Pancreas (tissue), 10 donors: ENCODE data around the gene GBA2. TPM values are rescaled to one million over a fixed set of nuclear protein-coding genes. Genes with fewer than 3 reads are reported as not detected.

Source experiments
- ATAC-seq, 4 donors: fragments of 200-7000 bp; cut with Tn5 transposase; one replicate each; pipeline versions ENCODE4 v1.8.0 to v1.9.1; 2020; ENCODE audit warnings: mild to moderate bottlenecking in 4 of 4, moderate library complexity in 4 of 4
- DNase-seq, 6 donors: peaks; one replicate each; pipeline ENCODE4 v3.0.0-alpha.2; 2020
- FAIRE-seq: peaks from 2 replicates; lab custom pipeline; 2012; peaks lifted over from hg19 to GRCh38; lab: Jason Lieb, UNC
- H3K27ac ChIP-seq, 4 donors: fragments of 200-600 bp; sonication (generic); 1 replicate in 3 of 4; 2 replicates in 1 of 4; pipeline versions ENCODE4 v1.5.0 to v1.8.0; 2020
- H3K27me3 ChIP-seq, 4 donors: fragments of 200-600 bp; one replicate each; pipeline ENCODE4 v1.8.0; 2021
- H3K36me3 ChIP-seq, 3 donors: fragments of 200-600 bp; sonication (generic) in 1 of 3; one replicate each; pipeline versions ENCODE4 v1.5.0 to v1.8.0; 2020 to 2021
- H3K4me1 ChIP-seq, 3 donors: fragments of 200-600 bp; one replicate each; pipeline ENCODE4 v1.8.0; 2021
- H3K4me3 ChIP-seq, 4 donors: fragments of 200-600 bp; sonication (generic) in 2 of 4; one replicate each; pipeline versions ENCODE4 v1.5.0 to v1.8.0; 2020 to 2021
- H3K9me3 ChIP-seq, 4 donors: fragments of 200-600 bp; one replicate each; pipeline ENCODE4 v1.8.0; 2021
- CTCF ChIP-seq, 4 donors: fragments of 200-600 bp; sonication (generic) in 3 of 4; IDR thresholded peaks; one replicate each; pipeline versions ENCODE4 v1.5.0 to v1.8.0; 2021; ENCODE audit warnings: antibody characterized with exemption in 4 of 4
- WGBS, 2 donors: extraction: QIAGEN DNeasy Blood & Tissue Kit; methylation state at CpG; one replicate each; pipeline ENCODE4 v1.1.7; 2013; 5-methylcytosine and 5-hydroxymethylcytosine counted together
- intact Hi-C, 3 donors: fragments of 100-400 bp; cut with DNase I; formaldehyde crosslinking; loops; one replicate each; pipeline versions ENCODE4 v1.11.1 to v1.14.2; 2022
- polyA plus RNA-seq, 2 donors: library from polyadenylated mRNA; stranded (reverse); fragments of 200-250 nt; gene quantifications; one replicate each; pipeline ENCODE4 v1.2.3, GENCODE V29; 2013
- total RNA-seq, 6 donors: library from RNA; stranded (reverse); fragmentation: NEBNext Ultra II Directional in 4 of 6; extraction: Animal tissue kit (Norgen Biotek cat#: 25700) in 4 of 6; gene quantifications; one replicate each; pipeline versions ENCODE4 v1.2.1 to v1.2.4, GENCODE V29; 2021 to 2023
- donor health status: healthy with polysubstance abuse.
- donor health status: DM: no; HTN: no; CAD: no; lungs with moderate emphysema.
- donor health status: DM: no; HTN: no; CAD: no.
- donor health status: control.
- donor health status: control.
- donor health status: Bipolar disorder and iron deficiency.
- donor health status: DM: yes; HTN: yes; CAD: no.
- donor health status: DM: no; HTN: no; CAD: no.
- donor health status: DM: no; HTN: no; CAD: no.
- donor health status: DM: yes; HTN: yes; CAD: no.

GBA2 gene
- total and polyA plus RNA-seq, 8 donors, result 22.0 to 91.3 (median 34.4) TPM

DNA sequence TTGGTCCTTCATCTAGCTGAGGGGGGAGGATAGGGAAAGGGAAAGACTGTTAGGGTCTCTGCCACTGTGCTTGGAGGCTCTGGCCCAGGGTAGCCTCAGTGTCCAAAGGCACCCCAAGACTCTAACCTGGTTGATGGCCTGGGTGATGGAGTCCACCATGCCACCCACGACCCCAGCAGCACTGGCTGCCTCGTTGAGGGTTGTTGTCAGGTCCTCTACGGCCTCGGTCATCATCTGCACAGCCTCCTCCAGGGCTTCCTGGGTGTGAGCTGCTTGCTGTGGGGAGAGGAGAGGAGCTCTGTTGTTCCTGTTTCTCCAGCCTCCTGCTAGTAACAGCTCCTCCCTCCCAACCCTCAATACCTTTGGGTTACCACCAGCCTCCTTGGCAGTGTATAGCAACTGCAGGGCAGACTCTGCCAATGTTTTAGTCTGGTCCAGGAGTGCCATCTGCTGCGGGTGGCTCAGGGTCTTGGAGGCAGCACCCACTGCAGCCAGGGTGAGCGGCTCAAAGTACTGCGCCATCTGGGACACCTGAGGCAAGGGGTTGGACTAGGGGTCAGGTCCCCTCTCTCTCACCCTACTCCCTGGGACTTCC is 43.1 kb downstream of the GBA2 start:
- Histone ChIP-seq H3K9me3 (no peaks in the 10 kb centered on the region), H3K36me3 (peaks cover 12 to 91% (median 66%) of the 10 kb centered on the region in 3 donors), H3K27me3 (no peaks in the 10 kb centered on the region), H3K4me1 (no peaks in the 10 kb centered on the region), H3K27ac (no peak overlapping the region), H3K4me3 (no peak overlapping the region)
- ATAC-seq (peak in 1 of 4 donors; percentile 6), DNase-seq (no peak), FAIRE-seq (no peak)
- intact Hi-C loops, result loop anchor here in 1 of 3 donors (10.0 kb wide), 1 partner anchor 61 kb away; no protein-coding TSS in a partner anchor
- WGBS, 2 donors, result 94 to 96% methylated on average over 7 of the region's 7 CpGs
- TF ChIP-seq CTCF (IDR thresholded peaks at IDR 0.05), result no peak

DNA sequence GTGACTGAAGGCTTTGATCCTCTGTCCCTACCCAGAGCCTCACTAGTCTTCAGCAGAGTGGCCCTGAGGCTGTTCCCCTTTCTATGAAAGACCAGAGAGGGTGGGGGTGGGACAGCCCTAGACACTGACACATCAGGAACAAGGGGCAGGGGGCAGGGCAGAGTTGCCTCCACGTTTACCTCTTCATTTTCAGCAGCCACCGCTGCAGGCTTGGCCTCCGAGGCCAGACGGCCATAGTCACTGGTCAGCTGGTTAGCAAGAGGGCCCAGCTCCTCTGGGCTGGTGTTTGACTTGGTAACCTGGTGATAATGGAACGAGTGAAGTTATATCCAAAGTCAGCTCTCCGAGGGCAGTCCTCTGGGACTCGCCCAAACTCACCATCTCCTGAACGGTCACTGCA is 43.7 kb downstream of the GBA2 start:
- Histone ChIP-seq H3K36me3 (peaks cover 10 to 91% (median 64%) of the 10 kb centered on the region in 3 donors), H3K4me3 (no peak overlapping the region), H3K4me1 (no peaks in the 10 kb centered on the region), H3K9me3 (no peaks in the 10 kb centered on the region), H3K27ac (no peak overlapping the region), H3K27me3 (no peaks in the 10 kb centered on the region)
- no peak for DNase-seq
- intact Hi-C loops, result loop anchor here in 1 of 3 donors (10.0 kb wide), 1 partner anchor 61 kb away; no protein-coding TSS in a partner anchor
- no peak for FAIRE-seq
- no peak for TF ChIP-seq CTCF (IDR thresholded peaks at IDR 0.05)
- 76% methylated on average over 8 of the region's 8 CpGs for WGBS, 2 donors
- no peak for ATAC-seq

- Histone ChIP-seq H3K27ac (no peak overlapping the region), H3K4me1 (no peaks in the 10 kb centered on the region), H3K9me3 (no peaks in the 10 kb centered on the region), H3K27me3 (no peaks in the 10 kb centered on the region), H3K36me3 (peaks cover 10 to 100% (median 76%) of the 10 kb centered on the region in 3 donors), H3K4me3 (no peak overlapping the region)
- WGBS, 2 donors, result 95 to 96% methylated on average over 26 of the region's 26 CpGs
- intact Hi-C loops, result loop anchor here in 1 of 3 donors (10.0 kb wide), 1 partner anchor 59 kb away; no protein-coding TSS in a partner anchor
- FAIRE-seq, result no peak
- TF ChIP-seq CTCF (IDR thresholded peaks at IDR 0.05), result no peak
- no peak for ATAC-seq
- DNase-seq, result no peak
Measured at GRCh38 chr9:35703906-35704672, 44.9 kb downstream of the GBA2 start.

DNA sequence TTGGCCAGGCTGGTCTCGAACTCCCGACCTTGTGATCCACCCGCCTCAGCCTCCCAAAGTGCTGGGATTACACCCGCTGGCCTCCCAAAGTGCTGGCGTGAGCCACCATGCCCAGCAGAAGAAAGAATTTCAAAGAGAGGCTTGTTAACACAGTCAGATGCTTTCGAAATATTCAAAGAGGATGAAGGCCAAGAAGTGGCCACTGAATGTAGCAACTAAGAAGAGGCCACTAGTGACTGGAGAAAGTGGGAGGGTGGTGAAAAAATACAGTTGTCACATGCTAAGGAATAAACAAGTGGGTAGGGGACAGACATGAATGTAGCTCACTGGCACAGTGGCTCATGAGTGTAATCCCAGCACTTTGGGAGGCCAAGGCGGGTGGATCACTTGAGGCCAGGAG is 46.3 kb downstream of the GBA2 start:
- ATAC-seq (no peak), FAIRE-seq (no peak)
- H3K27me3 ChIP-seq, result no peaks in the 10 kb centered on the region

More for the DNA sequence above, 46.3 kb downstream of the GBA2 start:
- no peaks in the 10 kb centered on the region for H3K4me1 ChIP-seq
- TF ChIP-seq CTCF (IDR thresholded peaks at IDR 0.05), result no peak
- peaks cover 10 to 100% (median 80%) of the 10 kb centered on the region in 3 donors for H3K36me3 ChIP-seq
- no peak overlapping the region for H3K27ac ChIP-seq
- H3K4me3 ChIP-seq, result no peak overlapping the region
- WGBS, 2 donors, result 93 to 95% methylated on average over 7 of the region's 7 CpGs
- intact Hi-C loops, result loop anchor here in 1 of 3 donors (10.0 kb wide), 1 partner anchor 58 kb away; no protein-coding TSS in a partner anchor
- no peaks in the 10 kb centered on the region for H3K9me3 ChIP-seq
- no peak for DNase-seq
